SHP77 (cell line): ENCODE data around the gene METRNL.
"Not testable (repeated sequence)": the region's sequence is repeated elsewhere in the genome, so short reads cannot be mapped to it uniquely, and the experiment has no call there.

ENCODE experiments used
- DNase-seq, 2 experiments: peaks; one replicate each; lab custom pipeline; 2025; lab: John Stamatoyannopoulos, UW

The METRNL gene

DNA sequence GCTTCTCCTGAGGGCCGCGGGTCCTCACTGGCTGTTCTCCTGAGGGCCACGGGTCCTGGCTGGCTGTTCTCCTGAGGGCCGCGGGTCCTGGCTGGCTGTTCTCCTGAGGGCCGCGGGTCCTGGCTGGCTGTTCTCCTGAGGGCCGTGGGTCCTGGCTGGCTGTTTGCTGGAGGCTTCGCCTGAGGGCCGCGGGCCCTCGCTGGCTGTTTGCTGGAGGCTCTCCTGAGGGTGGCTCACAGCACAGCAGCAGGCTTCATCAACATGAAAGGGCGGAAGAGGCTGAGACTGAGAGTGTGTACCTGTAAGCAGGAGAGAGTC is 60.8 kb downstream of the METRNL start:
- not testable (repeated sequence) for DNase-seq

DNA sequence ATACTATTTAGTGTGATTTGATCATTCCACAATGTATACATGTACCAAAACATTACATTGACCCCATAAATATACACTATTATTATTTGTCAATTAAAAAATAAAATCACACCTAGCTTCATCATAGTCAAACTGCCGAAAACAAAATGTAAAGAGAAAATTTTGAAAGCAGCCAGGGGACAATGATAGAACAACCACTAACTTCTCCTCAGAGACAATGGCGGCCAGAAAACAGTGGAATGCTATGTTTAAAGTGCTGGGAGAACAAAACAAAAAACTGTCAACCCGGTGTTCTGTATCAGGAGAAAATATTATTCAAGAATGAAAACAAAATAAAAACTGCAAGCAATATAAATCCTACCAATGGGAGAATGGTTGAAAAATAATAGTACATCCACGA is 63.2 kb downstream of the METRNL start:
- no peak for DNase-seq

DNA sequence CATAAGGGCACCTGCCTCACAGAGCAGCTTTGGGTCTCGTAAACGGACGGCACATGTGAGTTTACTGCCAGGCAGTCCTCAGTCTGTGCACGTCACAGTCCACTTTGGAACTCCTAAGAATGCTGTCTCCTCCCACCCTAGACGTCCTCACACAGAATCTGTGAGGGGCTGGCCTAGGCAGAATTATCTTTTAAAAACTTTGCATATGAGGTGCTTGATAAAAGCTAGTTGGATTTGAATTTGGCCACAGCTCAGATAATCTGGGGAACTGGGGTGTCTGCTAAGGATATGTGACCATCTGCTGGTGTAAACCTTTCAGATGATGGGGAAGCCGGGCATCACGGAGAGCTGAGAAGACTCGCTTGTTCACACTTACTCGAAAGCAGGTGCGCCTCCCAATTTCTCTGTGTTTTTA is 64.4 kb downstream of the METRNL start:
- no peak for DNase-seq
